Measurements from ENCODE around the gene XKR7.

DNA sequence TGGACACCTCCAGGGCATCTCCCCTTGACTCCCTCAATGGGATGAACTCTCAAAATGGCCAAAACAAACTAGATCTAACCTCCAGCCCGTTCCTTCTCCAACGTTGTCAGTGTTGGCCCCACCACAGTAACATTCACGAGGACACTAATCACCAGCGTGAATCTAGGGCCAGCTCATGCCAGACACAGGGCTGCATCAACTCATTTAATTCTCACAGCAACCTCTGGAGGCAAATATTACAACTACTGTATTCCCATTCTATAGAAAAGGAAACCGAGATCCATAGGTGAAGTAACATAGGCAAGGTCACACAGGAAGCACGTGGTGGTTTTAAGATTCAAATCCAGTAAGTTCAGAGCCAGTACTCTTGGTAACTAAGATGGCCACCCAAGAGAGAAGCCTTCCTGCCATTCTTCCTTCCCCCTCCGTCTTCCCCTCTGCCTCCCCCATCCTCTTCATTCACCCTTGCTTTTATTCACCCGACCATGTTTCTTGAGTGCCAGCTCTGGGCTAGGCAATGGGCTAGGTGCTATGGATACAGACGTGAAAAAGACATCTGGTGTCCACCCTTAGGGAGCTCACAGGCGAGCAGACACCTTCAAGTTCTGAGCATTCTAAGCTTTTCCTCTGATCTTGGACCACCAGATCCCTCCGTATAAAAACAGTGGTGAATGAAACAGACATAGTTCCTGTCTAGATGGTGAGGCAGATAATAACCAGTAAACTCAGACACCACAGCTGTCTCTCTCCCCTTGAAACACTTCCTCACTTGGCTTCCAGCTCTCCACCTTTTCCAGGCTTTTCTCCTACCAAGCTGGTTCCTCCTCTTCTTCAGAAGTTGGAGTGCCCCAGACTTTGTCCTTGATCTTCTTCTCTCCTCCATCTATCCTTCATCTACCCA is 51.9 kb downstream of the XKR7 start:
- TF ChIP-seq, protein P1, sequence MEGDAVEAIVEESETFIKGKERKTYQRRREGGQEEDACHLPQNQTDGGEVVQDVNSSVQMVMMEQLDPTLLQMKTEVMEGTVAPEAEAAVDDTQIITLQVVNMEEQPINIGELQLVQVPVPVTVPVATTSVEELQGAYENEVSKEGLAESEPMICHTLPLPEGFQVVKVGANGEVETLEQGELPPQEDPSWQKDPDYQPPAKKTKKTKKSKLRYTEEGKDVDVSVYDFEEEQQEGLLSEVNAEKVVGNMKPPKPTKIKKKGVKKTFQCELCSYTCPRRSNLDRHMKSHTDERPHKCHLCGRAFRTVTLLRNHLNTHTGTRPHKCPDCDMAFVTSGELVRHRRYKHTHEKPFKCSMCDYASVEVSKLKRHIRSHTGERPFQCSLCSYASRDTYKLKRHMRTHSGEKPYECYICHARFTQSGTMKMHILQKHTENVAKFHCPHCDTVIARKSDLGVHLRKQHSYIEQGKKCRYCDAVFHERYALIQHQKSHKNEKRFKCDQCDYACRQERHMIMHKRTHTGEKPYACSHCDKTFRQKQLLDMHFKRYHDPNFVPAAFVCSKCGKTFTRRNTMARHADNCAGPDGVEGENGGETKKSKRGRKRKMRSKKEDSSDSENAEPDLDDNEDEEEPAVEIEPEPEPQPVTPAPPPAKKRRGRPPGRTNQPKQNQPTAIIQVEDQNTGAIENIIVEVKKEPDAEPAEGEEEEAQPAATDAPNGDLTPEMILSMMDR (IDR thresholded peaks at IDR 0.05), result no peak
- TF ChIP-seq POLR2A (IDR thresholded peaks at IDR 0.05) (no peak), POLR2AphosphoS5 (IDR thresholded peaks at IDR 0.05) (no peak), EP300 (IDR thresholded peaks at IDR 0.05) (no peak)
